Posterior cingulate gyrus (tissue), 11 donors: Measurements from ENCODE around the gene SETBP1.

ENCODE experiments used
- DNase-seq, 10 donors: peaks; one replicate each; pipeline versions ENCODE4 v3.0.0 to v3.0.0-alpha.2; 2020 to 2021; ENCODE audit warnings: mixed read lengths in 3 of 10
- intact Hi-C: fragments of 100-400 bp; cut with DNase I; formaldehyde crosslinking; loops from one replicate; pipeline ENCODE4 v1.15.1; 2023

The SETBP1 gene

GRCh38 chr18:44946529-44947113 is 265.9 kb downstream of the SETBP1 start:
- no peak for DNase-seq
- intact Hi-C loops = no loop called here

GRCh38 chr18:44949967-44950366 is 269.3 kb downstream of the SETBP1 start:
- intact Hi-C loops = loop anchor here (10.0 kb wide), 1 partner anchor 95 kb away; no protein-coding TSS in a partner anchor
- DNase-seq = peak in 1 of 10 donors; percentile 65

GRCh38 chr18:44950685-44951195 is 270.1 kb downstream of the SETBP1 start:
- DNase-seq = no peak
- intact Hi-C loops = loop anchor here (10.0 kb wide), 1 partner anchor 96 kb away; no protein-coding TSS in a partner anchor

- peak in 1 of 10 donors; percentile 58 for DNase-seq
- intact Hi-C loops = loop anchor here (10.0 kb wide), 1 partner anchor 97 kb away; no protein-coding TSS in a partner anchor
Measured at GRCh38 chr18:44951748-44952147, 271.1 kb downstream of the SETBP1 start.

- intact Hi-C loops = loop anchor here (10.0 kb wide), 1 partner anchor 99 kb away; no protein-coding TSS in a partner anchor
- no peak for DNase-seq
Measured at GRCh38 chr18:44954257-44954656, 273.6 kb downstream of the SETBP1 start.

GRCh38 chr18:44955825-44956224 is 275.1 kb downstream of the SETBP1 start:
- no peak for DNase-seq
- intact Hi-C loops = loop anchor here (10.0 kb wide), 1 partner anchor 101 kb away; no protein-coding TSS in a partner anchor

- intact Hi-C loops = loop anchor here (10.0 kb wide), 1 partner anchor 102 kb away; no protein-coding TSS in a partner anchor
- no peak for DNase-seq
Measured at GRCh38 chr18:44957025-44957424, 276.3 kb downstream of the SETBP1 start.

GRCh38 chr18:44957461-44957860 is 276.8 kb downstream of the SETBP1 start:
- intact Hi-C loops = loop anchor here (10.0 kb wide), 1 partner anchor 103 kb away; no protein-coding TSS in a partner anchor
- DNase-seq = no peak

- DNase-seq = no peak
- intact Hi-C loops = loop anchor here (10.0 kb wide), 1 partner anchor 103 kb away; no protein-coding TSS in a partner anchor
Measured at GRCh38 chr18:44958040-44958439, 277.4 kb downstream of the SETBP1 start.

- intact Hi-C loops = loop anchor here (10.0 kb wide), 1 partner anchor 104 kb away; no protein-coding TSS in a partner anchor
- DNase-seq = no peak
Measured at GRCh38 chr18:44958455-44958854, 277.8 kb downstream of the SETBP1 start.

- intact Hi-C loops = loop anchor here (10.0 kb wide), 1 partner anchor 104 kb away; no protein-coding TSS in a partner anchor
Measured at GRCh38 chr18:44959013-44959412, 278.3 kb downstream of the SETBP1 start.

GRCh38 chr18:44960580-44960979 is 279.9 kb downstream of the SETBP1 start:
- intact Hi-C loops = no loop called here
- no peak for DNase-seq

More at GRCh38 chr18:44959013-44959412, 278.3 kb downstream of the SETBP1 start:
- no peak for DNase-seq

GRCh38 chr18:44961288-44961995 is 280.8 kb downstream of the SETBP1 start:
- intact Hi-C loops = no loop called here
- no peak for DNase-seq

- intact Hi-C loops = no loop called here
- DNase-seq = no peak
Measured at GRCh38 chr18:44967599-44967998, 286.9 kb downstream of the SETBP1 start.

- intact Hi-C loops = no loop called here
- DNase-seq = no peak
Measured at GRCh38 chr18:44968336-44968735, 287.6 kb downstream of the SETBP1 start.

GRCh38 chr18:44969214-44969795 is 288.6 kb downstream of the SETBP1 start:
- intact Hi-C loops = no loop called here
- peak in 1 of 10 donors; percentile 52 for DNase-seq

GRCh38 chr18:44973282-44973681 is 292.6 kb downstream of the SETBP1 start:
- intact Hi-C loops = no loop called here
- no peak for DNase-seq

- intact Hi-C loops = no loop called here
- no peak for DNase-seq
Measured at GRCh38 chr18:44974174-44974573, 293.5 kb downstream of the SETBP1 start.

- intact Hi-C loops = no loop called here
- DNase-seq = no peak
Measured at GRCh38 chr18:44977856-44978255, 297.2 kb downstream of the SETBP1 start.

GRCh38 chr18:44979748-44980147 is 299.1 kb downstream of the SETBP1 start:
- intact Hi-C loops = no loop called here
- no peak for DNase-seq

- intact Hi-C loops = no loop called here
- no peak for DNase-seq
Measured at GRCh38 chr18:44981121-44981520, 300.4 kb downstream of the SETBP1 start.
